Prostate gland (tissue), 2 donors: ENCODE data around the gene FKBP5.

Experiments used
- POLR2A ChIP-seq: fragments of 450-650 bp; IDR thresholded peaks from one replicate; pipeline ENCODE4 v1.6.1; 2016; ENCODE audit warnings: antibody characterized with exemption, mild to moderate bottlenecking
- TF ChIP-seq, protein P1 (sequence below), 4 experiments: fragments of 200-600 bp in 2 of 4; fragments of 450-650 bp in 2 of 4; sonication (generic) in 2 of 4; IDR thresholded peaks; 1 replicate in 3 of 4; 2 replicates in 1 of 4; pipeline ENCODE4 v1.5.1; 2016 to 2019; ENCODE audit warnings: antibody characterized with exemption in 4 of 4, mild to moderate bottlenecking in 2 of 4, moderate library complexity in 2 of 4

DNA sequence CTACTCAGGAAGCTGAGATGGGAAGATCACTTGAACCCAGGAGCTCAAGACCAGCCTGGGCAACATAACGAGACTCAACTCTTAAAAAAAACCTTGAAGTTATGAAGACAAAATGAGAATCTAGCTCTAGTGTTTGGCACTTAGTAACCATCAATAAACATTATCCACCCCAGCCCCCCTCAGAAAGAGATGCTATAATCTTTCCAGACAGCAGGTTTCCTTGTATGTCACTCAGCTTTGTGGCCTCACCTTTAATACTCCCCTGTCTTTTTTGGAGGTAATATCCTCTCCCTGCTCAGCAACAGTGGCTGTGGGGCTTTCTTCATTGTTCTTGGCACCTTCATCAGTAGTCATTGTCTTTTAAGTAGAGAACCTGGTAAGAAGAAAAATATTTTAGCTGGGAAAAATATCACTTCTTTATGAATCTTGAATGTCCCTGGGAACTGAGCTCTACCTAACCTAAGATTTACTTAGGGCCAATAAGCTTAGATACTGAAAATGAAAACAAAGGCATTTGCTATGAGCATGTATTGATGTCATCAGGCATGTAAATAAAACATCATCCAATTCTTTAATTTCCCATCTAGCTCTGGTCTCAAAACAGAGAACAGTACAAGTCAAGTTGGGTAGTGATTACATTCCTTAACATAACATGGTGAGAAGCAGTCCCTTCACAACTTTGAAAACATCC lies 46.1 kb downstream of the FKBP5 start:
- TF ChIP-seq, protein P1, sequence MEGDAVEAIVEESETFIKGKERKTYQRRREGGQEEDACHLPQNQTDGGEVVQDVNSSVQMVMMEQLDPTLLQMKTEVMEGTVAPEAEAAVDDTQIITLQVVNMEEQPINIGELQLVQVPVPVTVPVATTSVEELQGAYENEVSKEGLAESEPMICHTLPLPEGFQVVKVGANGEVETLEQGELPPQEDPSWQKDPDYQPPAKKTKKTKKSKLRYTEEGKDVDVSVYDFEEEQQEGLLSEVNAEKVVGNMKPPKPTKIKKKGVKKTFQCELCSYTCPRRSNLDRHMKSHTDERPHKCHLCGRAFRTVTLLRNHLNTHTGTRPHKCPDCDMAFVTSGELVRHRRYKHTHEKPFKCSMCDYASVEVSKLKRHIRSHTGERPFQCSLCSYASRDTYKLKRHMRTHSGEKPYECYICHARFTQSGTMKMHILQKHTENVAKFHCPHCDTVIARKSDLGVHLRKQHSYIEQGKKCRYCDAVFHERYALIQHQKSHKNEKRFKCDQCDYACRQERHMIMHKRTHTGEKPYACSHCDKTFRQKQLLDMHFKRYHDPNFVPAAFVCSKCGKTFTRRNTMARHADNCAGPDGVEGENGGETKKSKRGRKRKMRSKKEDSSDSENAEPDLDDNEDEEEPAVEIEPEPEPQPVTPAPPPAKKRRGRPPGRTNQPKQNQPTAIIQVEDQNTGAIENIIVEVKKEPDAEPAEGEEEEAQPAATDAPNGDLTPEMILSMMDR (IDR thresholded peaks at IDR 0.05): no peak
- no peak for TF ChIP-seq POLR2A
